ENCODE measurements around the gene PTP4A2.

Gene PTP4A2

GRCh38 chr1:31872658-31873636 is 65.2 kb downstream of the PTP4A2 start:
- no peak for DNase-seq (ENCODE audit: low read depth)

GRCh38 chr1:31871703-31872102 is 66.5 kb downstream of the PTP4A2 start:
- no peak for DNase-seq (ENCODE audit: low read depth)
- H3K4me3 ChIP-seq (ENCODE audit: low read length), result no peak overlapping the region
- TF ChIP-seq CTCF (conservative IDR thresholded peaks at IDR 0.05; ENCODE audit: low read depth, low read length), result no peak

More at GRCh38 chr1:31872658-31873636, 65.2 kb downstream of the PTP4A2 start:
- H3K4me3 ChIP-seq (ENCODE audit: low read length), result no peak overlapping the region
- no peak for TF ChIP-seq CTCF (conservative IDR thresholded peaks at IDR 0.05; ENCODE audit: low read depth, low read length)

- no peak overlapping the region for H3K4me3 ChIP-seq (ENCODE audit: low read length)
- no peak for TF ChIP-seq CTCF (conservative IDR thresholded peaks at IDR 0.05; ENCODE audit: low read depth, low read length)
- no peak for DNase-seq (ENCODE audit: low read depth)
Measured at GRCh38 chr1:31870086-31870736, 68.0 kb downstream of the PTP4A2 start.

- H3K4me3 ChIP-seq (ENCODE audit: low read length), result no peak overlapping the region
- no peak for DNase-seq (ENCODE audit: low read depth)
- no peak for TF ChIP-seq CTCF (conservative IDR thresholded peaks at IDR 0.05; ENCODE audit: low read depth, low read length)
Measured at GRCh38 chr1:31869449-31869848, 68.7 kb downstream of the PTP4A2 start.

- TF ChIP-seq CTCF (conservative IDR thresholded peaks at IDR 0.05; ENCODE audit: low read depth, low read length), result no peak
- no peak for DNase-seq (ENCODE audit: low read depth)
- H3K4me3 ChIP-seq (ENCODE audit: low read length), result no peak overlapping the region
Measured at GRCh38 chr1:31868862-31869261, 69.3 kb downstream of the PTP4A2 start.

- no peak for TF ChIP-seq CTCF (conservative IDR thresholded peaks at IDR 0.05; ENCODE audit: low read depth, low read length)
- H3K4me3 ChIP-seq (ENCODE audit: low read length), result no peak overlapping the region
- DNase-seq (ENCODE audit: low read depth), result no peak
Measured at GRCh38 chr1:31867546-31867945, 70.6 kb downstream of the PTP4A2 start.

All from retinal pigment epithelial cell (primary cell).